ENCODE data around the gene OGA.

The OGA gene

GRCh38 chr10:101818119-101818871 is at the start of gene OGA:
Gene OGA, minus strand, starts transcription at chr10:101818444. Its CDS starts 422 bp downstream, at chr10:101818022.
- peak; percentile 99 for DNase-seq

GRCh38 chr10:101867931-101868330 is 49.7 kb upstream of the OGA start:
- DNase-seq, result no peak

- no peak for DNase-seq
Observed at GRCh38 chr10:101859530-101859929, 41.3 kb upstream of the OGA start.

GRCh38 chr10:101858723-101859500 is 40.7 kb upstream of the OGA start:
- no peak for DNase-seq

- DNase-seq, result no peak
Observed at GRCh38 chr10:101857802-101858476, 39.7 kb upstream of the OGA start.

- DNase-seq, result no peak
Observed at GRCh38 chr10:101856626-101857025, 38.4 kb upstream of the OGA start.

GRCh38 chr10:101851411-101852116 is 33.3 kb upstream of the OGA start:
- DNase-seq, result no peak

GRCh38 chr10:101850749-101851148 is 32.5 kb upstream of the OGA start:
- DNase-seq, result no peak

GRCh38 chr10:101848894-101849351 is 30.7 kb upstream of the OGA start:
- DNase-seq, result no peak

- no peak for DNase-seq
Observed at GRCh38 chr10:101848408-101848807, 30.2 kb upstream of the OGA start.

- no peak for DNase-seq
Observed at GRCh38 chr10:101845893-101846292, 27.6 kb upstream of the OGA start.

GRCh38 chr10:101843032-101844021 is 25.1 kb upstream of the OGA start, which contains the start of gene KCNIP2:
Gene KCNIP2, minus strand, starts transcription at chr10:101843800. Its CDS starts 232 bp downstream, at chr10:101843568.
- peak; percentile 57 for DNase-seq

GRCh38 chr10:101841826-101842225 is 23.6 kb upstream of the OGA start:
- no peak for DNase-seq

- DNase-seq, result peak; percentile 73
Observed at GRCh38 chr10:101840741-101841453, 22.7 kb upstream of the OGA start.

GRCh38 chr10:101840102-101840684 is 21.9 kb upstream of the OGA start:
- DNase-seq, result no peak

- peak; percentile 63 for DNase-seq
Observed at GRCh38 chr10:101839416-101840063, 21.3 kb upstream of the OGA start.

GRCh38 chr10:101839002-101839401 is 20.8 kb upstream of the OGA start:
- no peak for DNase-seq

- DNase-seq, result no peak
Observed at GRCh38 chr10:101838416-101838970, 20.2 kb upstream of the OGA start.

GRCh38 chr10:101837748-101838147 is 19.5 kb upstream of the OGA start:
- DNase-seq, result no peak
